WTC11 (cell line): ENCODE data around the gene EFHC2. TPM values are rescaled to one million over a fixed set of nuclear protein-coding genes. Genes with fewer than 3 reads are reported as not detected.
A peak's percentile ranks its signal among the peaks of the same experiment; 100 is the strongest.

Experiments
- ATAC-seq: fragments of 200-7000 bp; cut with Tn5 transposase; 2 replicates; pipeline ENCODE4 v1.10.0; 2021; ENCODE audit warnings: mild to moderate bottlenecking, moderate library complexity
- Bru-seq: library from RNA; stranded (reverse); fragments of 400-500 nt; gene quantifications from one replicate; lab custom pipeline; 2021; lab: Mats Ljungman, UMichigan
- CTCF ChIA-PET: fragments of 300-600 bp; sonication (Branson Sonifier 250); formaldehyde crosslinking; loops from one replicate; lab custom pipeline; 2021; ENCODE audit warnings: antibody characterized with exemption; lab: Charles Lee
- POLR2A ChIA-PET: fragments of 350-600 bp; sonication (Branson Sonifier 250); formaldehyde crosslinking; loops from one replicate; lab custom pipeline; 2021; ENCODE audit warnings: antibody characterized with exemption; lab: Charles Lee
- DNase-seq: peaks from one replicate; pipeline ENCODE4 v3.0.0; 2021; ENCODE audit warnings: low spot score
- H3K27ac Mint-ChIP-seq: 2 replicates; pipeline ENCODE4 v1.8.0; 2021; ENCODE audit warnings: mixed read lengths
- H3K27me3 Mint-ChIP-seq: 2 replicates; pipeline ENCODE4 v1.8.0; 2021; ENCODE audit warnings: low read depth, mild to moderate bottlenecking, moderate library complexity, mixed read lengths
- H3K36me3 Mint-ChIP-seq: 2 replicates; pipeline ENCODE4 v1.8.0; 2021; ENCODE audit warnings: mixed read lengths
- H3K4me1 Mint-ChIP-seq: 2 replicates; pipeline ENCODE4 v1.8.0; 2022; ENCODE audit warnings: mixed read lengths
- H3K4me3 Mint-ChIP-seq: 2 replicates; pipeline ENCODE4 v1.8.0; 2021; ENCODE audit warnings: mild to moderate bottlenecking, moderate library complexity, mixed read lengths
- H3K9me3 Mint-ChIP-seq: 2 replicates; pipeline ENCODE4 v1.8.0; 2021; ENCODE audit warnings: mixed read lengths
- ATF3 ChIP-seq: sonication (generic); formaldehyde crosslinking; conservative IDR thresholded peaks from 2 replicates; pipeline ENCODE4 v1.8.1; 2022; ENCODE audit warnings: mild to moderate bottlenecking, missing genetic modification reagents
- CBFB ChIP-seq: sonication (generic); formaldehyde crosslinking; IDR thresholded peaks from 2 replicates; pipeline ENCODE4 v1.8.1; 2022; ENCODE audit warnings: mild to moderate bottlenecking, low read depth, missing genetic modification reagents
- CREB1 ChIP-seq: sonication (generic); formaldehyde crosslinking; IDR thresholded peaks from 2 replicates; pipeline ENCODE4 v1.8.0; 2023; ENCODE audit warnings: mild to moderate bottlenecking, missing genetic modification reagents
- E2F1 ChIP-seq: sonication (generic); formaldehyde crosslinking; IDR thresholded peaks from 2 replicates; pipeline ENCODE4 v1.8.0; 2022; ENCODE audit warnings: mild to moderate bottlenecking, missing genetic modification reagents
- ETV6 ChIP-seq: sonication (generic); formaldehyde crosslinking; IDR thresholded peaks from 2 replicates; pipeline ENCODE4 v1.8.1; 2022; ENCODE audit warnings: mild to moderate bottlenecking, missing genetic modification reagents
- FOXJ3 ChIP-seq: sonication (generic); formaldehyde crosslinking; IDR thresholded peaks from 2 replicates; pipeline ENCODE4 v1.9.0; 2021; ENCODE audit warnings: missing genetic modification reagents, mild to moderate bottlenecking, borderline replicate concordance
- FOXK1 ChIP-seq: sonication (generic); formaldehyde crosslinking; IDR thresholded peaks from 2 replicates; pipeline ENCODE4 v1.8.0; 2022; ENCODE audit warnings: mild to moderate bottlenecking, moderate library complexity, missing genetic modification reagents
- JUN ChIP-seq: sonication (generic); formaldehyde crosslinking; IDR thresholded peaks from 2 replicates; pipeline ENCODE4 v1.8.0; 2023; ENCODE audit warnings: mild to moderate bottlenecking, missing genetic modification reagents
- MXD4 ChIP-seq: fragments of 250-450 bp; sonication (Bioruptor Pico); IDR thresholded peaks from 2 replicates; pipeline ENCODE4 v1.8.0; 2021; ENCODE audit warnings: mild to moderate bottlenecking, moderate library complexity, borderline replicate concordance
- MYBL2 ChIP-seq: sonication (generic); formaldehyde crosslinking; IDR thresholded peaks from 2 replicates; pipeline ENCODE4 v1.8.1; 2023; ENCODE audit warnings: mild to moderate bottlenecking, moderate library complexity, missing genetic modification reagents
- NFE2L1 ChIP-seq: sonication (generic); formaldehyde crosslinking; IDR thresholded peaks from 2 replicates; pipeline ENCODE4 v1.8.1; 2023; ENCODE audit warnings: missing genetic modification reagents
- NR2C2 ChIP-seq: sonication (generic); formaldehyde crosslinking; IDR thresholded peaks from 2 replicates; pipeline ENCODE4 v1.8.0; 2022; ENCODE audit warnings: mild to moderate bottlenecking, missing genetic modification reagents
- NR3C1 ChIP-seq: sonication (generic); formaldehyde crosslinking; conservative IDR thresholded peaks from 2 replicates; pipeline ENCODE4 v1.8.1; 2023; ENCODE audit warnings: low read depth, mild to moderate bottlenecking, missing genetic modification reagents
- OVOL2 ChIP-seq: fragments of 250-450 bp; sonication (Bioruptor Pico); IDR thresholded peaks from 2 replicates; pipeline ENCODE4 v1.9.0; 2021; ENCODE audit warnings: mild to moderate bottlenecking, borderline replicate concordance
- RELA ChIP-seq: sonication (generic); formaldehyde crosslinking; IDR thresholded peaks from 2 replicates; pipeline ENCODE4 v1.8.1; 2022; ENCODE audit warnings: missing genetic modification reagents, mild to moderate bottlenecking, borderline replicate concordance
- SMAD3 ChIP-seq: sonication (generic); formaldehyde crosslinking; IDR thresholded peaks from 2 replicates; pipeline ENCODE4 v1.8.0; 2022; ENCODE audit warnings: missing genetic modification reagents, mild to moderate bottlenecking, borderline replicate concordance
- ZNF138 ChIP-seq: sonication (generic); formaldehyde crosslinking; conservative IDR thresholded peaks from 2 replicates; pipeline ENCODE4 v1.8.1; 2022; ENCODE audit warnings: mild to moderate bottlenecking, moderate library complexity, missing genetic modification reagents
- ZNF396 ChIP-seq: fragments of 250-450 bp; sonication (Bioruptor Pico); IDR thresholded peaks from 2 replicates; pipeline ENCODE4 v1.8.0; 2021; ENCODE audit warnings: mild to moderate bottlenecking, moderate library complexity, borderline replicate concordance
- long read RNA-seq, 3 experiments: library from RNA in 1 of 3; library from capped mRNA in 1 of 3; library from polyadenylated mRNA in 1 of 3; unstranded in 2 of 3; stranded (forward) in 1 of 3; transcript quantifications; one replicate each; pipeline ENCODE4 v2.0.0, GENCODE V29; 2021
- total RNA-seq: library from RNA; stranded (reverse); gene quantifications from 3 replicates; pipeline ENCODE4 v1.2.3, GENCODE V29; 2021
- TF ChIP-seq, protein P1 (sequence below): sonication (generic); formaldehyde crosslinking; IDR thresholded peaks from 2 replicates; pipeline ENCODE4 v1.8.1; 2023; ENCODE audit warnings: mild to moderate bottlenecking, missing genetic modification reagents
- TF ChIP-seq, protein P2 (sequence below): sonication (generic); formaldehyde crosslinking; conservative IDR thresholded peaks from 2 replicates; pipeline ENCODE4 v1.8.1; 2023; ENCODE audit warnings: mild to moderate bottlenecking, low read depth, missing genetic modification reagents, moderate library complexity
- TF ChIP-seq, protein P3 (sequence below): fragments of 250-450 bp; sonication (Bioruptor Pico); IDR thresholded peaks from 2 replicates; pipeline ENCODE4 v1.9.0; 2021; ENCODE audit warnings: mild to moderate bottlenecking

Gene EFHC2, protein sequence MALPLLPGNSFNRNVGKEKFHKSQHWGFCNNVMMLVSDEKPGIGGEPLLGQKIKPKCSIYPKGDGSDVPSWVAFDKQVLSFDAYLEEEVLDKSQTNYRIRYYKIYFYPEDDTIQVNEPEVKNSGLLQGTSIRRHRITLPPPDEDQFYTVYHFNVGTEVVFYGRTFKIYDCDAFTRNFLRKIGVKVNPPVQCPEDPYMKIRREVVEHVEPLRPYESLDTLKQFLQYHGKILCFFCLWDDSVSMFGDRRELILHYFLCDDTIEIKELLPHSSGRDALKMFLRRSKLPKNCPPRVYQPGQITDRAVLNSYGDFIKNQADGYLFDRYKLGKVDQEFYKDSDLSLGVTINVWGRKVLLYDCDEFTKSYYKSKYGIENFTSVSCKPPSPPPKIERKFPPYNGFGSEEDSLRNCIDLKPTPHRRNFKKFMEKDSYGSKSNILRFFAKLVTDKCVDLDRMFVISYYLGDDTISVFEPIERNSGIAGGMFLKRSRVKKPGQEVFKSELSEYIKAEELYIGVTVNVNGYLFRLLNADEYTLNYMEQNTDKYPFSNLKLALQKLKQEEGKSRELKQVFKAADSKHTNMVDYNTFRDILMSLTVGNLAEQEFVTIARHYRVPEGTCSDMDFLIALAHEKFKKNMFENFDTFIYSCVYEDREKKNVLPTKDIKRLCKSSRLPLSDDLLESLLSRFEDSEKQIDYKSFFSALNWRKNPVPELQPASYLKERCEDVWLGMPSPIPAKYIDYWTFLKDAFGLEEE
- 2.1 to 2.8 TPM (median 2.7 TPM) in 3 replicates for total RNA-seq
- percentile 35 among the genes with signal in this experiment for Bru-seq, nascent RNA
- long read RNA-seq, experiment 1, transcript EFHC2-202 (15 exons, 2,464 nt) = major isoform, 6 of 18 reads
- long read RNA-seq, experiment 1, partial matches to known transcripts = 5 of 18 reads
- long read RNA-seq, experiment 1, other reads (novel, unspliced or antisense) = 7 of 18 reads
- long read RNA-seq, experiment 2, partial matches to known transcripts = 1 of 2 reads
- long read RNA-seq, experiment 2, other reads (novel, unspliced or antisense) = 0 of 2 reads
- long read RNA-seq, experiment 3, partial matches to known transcripts = 0 of 3 reads
- long read RNA-seq, experiment 3, other reads (novel, unspliced or antisense) = 1 of 3 reads

DNA sequence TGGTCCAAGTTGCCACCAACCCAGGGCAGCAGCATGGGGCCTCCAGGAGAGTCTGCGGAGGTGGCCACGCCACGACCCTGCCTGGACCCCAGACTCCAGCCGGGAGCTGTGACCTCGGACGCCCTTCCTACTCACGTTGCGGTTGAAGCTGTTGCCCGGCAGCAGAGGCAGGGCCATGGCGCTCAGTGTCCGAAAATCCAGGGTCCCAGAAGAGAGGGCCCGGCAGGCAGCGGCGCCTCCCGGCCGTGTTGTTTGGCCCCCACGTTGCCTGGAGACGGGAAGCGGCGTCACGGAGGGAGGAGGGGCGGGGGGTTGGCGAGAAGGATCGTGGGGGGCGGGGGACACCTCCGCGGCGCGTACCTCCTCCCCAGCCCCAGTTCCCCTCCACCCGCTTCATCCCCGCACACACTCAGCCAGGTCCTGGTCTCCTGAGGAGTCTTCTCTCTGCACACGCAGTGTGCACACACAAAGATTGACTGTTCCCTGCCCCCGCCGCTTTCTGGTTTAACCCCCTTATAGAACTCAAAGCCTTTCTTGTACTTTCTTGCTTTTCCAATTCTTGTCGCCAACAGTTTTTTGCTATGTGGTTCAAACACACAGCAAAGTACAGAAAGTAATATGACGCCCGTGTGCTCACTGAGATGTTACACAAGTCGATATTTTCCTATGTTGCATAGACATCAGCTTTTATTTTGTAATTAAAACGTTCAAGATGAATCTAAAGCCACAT is at the start of gene EFHC2:
TSS of gene EFHC2 (minus strand) at position 261 of the 730 bp plus-strand sequence. CDS start at position 177, 84 bp downstream.
- TF ChIP-seq OVOL2 (CRISPR knock-in tag) = no peak
- TF ChIP-seq CREB1 (CRISPR knock-in tag) = no peak
- TF ChIP-seq SMAD3 (CRISPR knock-in tag) = no peak
- no peak for TF ChIP-seq FOXK1 (CRISPR knock-in tag)
- Mint-ChIP-seq H3K27me3 (no peaks in the 10 kb centered on the region), H3K36me3 (no peaks in the 10 kb centered on the region), H3K27ac (peak within 1 kb of the TSS; percentile 60; the same call in 1 of the 2 replicates), H3K9me3 (no peaks in the 10 kb centered on the region), H3K4me3 (peak within 1 kb of the TSS; percentile 66), H3K4me1 (peaks cover 25% of the 10 kb centered on the region)
- ChIA-PET POLR2A (no interaction called here), CTCF (interaction anchor here (0.6 kb wide), 2 partner anchors 61 to 109 kb away, joined by 3 read pairs; no protein-coding TSS in a partner anchor)
- peak; percentile 47 for DNase-seq
- peak; percentile 71 for ATAC-seq

- CTCF ChIA-PET = interaction anchor here (0.5 kb wide), 1 partner anchor 304 kb away, joined by 7 read pairs; no protein-coding TSS in a partner anchor
- H3K36me3 Mint-ChIP-seq = no peaks in the 10 kb centered on the region
- H3K27me3 Mint-ChIP-seq = no peaks in the 10 kb centered on the region
- H3K4me1 Mint-ChIP-seq = no peaks in the 10 kb centered on the region
- no peak overlapping the region for H3K27ac Mint-ChIP-seq
- H3K4me3 Mint-ChIP-seq = no peak overlapping the region
- no peak for TF ChIP-seq ZNF138
- no peak for TF ChIP-seq FOXJ3 (CRISPR knock-in tag)
- TF ChIP-seq ZNF396 = no peak
- TF ChIP-seq NFE2L1 (CRISPR knock-in tag) = no peak
- TF ChIP-seq NR3C1 (CRISPR knock-in tag) = no peak
- TF ChIP-seq, protein P1, sequence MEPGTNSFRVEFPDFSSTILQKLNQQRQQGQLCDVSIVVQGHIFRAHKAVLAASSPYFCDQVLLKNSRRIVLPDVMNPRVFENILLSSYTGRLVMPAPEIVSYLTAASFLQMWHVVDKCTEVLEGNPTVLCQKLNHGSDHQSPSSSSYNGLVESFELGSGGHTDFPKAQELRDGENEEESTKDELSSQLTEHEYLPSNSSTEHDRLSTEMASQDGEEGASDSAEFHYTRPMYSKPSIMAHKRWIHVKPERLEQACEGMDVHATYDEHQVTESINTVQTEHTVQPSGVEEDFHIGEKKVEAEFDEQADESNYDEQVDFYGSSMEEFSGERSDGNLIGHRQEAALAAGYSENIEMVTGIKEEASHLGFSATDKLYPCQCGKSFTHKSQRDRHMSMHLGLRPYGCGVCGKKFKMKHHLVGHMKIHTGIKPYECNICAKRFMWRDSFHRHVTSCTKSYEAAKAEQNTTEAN (CRISPR knock-in tag) = no peak
- TF ChIP-seq FOXK1 (CRISPR knock-in tag) = no peak
- TF ChIP-seq, protein P2, sequence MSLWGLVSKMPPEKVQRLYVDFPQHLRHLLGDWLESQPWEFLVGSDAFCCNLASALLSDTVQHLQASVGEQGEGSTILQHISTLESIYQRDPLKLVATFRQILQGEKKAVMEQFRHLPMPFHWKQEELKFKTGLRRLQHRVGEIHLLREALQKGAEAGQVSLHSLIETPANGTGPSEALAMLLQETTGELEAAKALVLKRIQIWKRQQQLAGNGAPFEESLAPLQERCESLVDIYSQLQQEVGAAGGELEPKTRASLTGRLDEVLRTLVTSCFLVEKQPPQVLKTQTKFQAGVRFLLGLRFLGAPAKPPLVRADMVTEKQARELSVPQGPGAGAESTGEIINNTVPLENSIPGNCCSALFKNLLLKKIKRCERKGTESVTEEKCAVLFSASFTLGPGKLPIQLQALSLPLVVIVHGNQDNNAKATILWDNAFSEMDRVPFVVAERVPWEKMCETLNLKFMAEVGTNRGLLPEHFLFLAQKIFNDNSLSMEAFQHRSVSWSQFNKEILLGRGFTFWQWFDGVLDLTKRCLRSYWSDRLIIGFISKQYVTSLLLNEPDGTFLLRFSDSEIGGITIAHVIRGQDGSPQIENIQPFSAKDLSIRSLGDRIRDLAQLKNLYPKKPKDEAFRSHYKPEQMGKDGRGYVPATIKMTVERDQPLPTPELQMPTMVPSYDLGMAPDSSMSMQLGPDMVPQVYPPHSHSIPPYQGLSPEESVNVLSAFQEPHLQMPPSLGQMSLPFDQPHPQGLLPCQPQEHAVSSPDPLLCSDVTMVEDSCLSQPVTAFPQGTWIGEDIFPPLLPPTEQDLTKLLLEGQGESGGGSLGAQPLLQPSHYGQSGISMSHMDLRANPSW (CRISPR knock-in tag) = no peak
- no peak for TF ChIP-seq MXD4 (CRISPR knock-in tag)
- POLR2A ChIA-PET = no interaction called here
- ATAC-seq (no peak), DNase-seq (no peak)
- no peaks in the 10 kb centered on the region for H3K9me3 Mint-ChIP-seq
These were observed 49.3 kb upstream of the EFHC2 start for GRCh38 chrX:44392767-44393166.

- Mint-ChIP-seq H3K4me1 (no peaks in the 10 kb centered on the region), H3K36me3 (no peaks in the 10 kb centered on the region), H3K27me3 (no peaks in the 10 kb centered on the region), H3K9me3 (no peaks in the 10 kb centered on the region), H3K27ac (no peak overlapping the region), H3K4me3 (no peak overlapping the region)
- ChIA-PET POLR2A (no interaction called here), CTCF (no interaction called here)
- ATAC-seq (no peak), DNase-seq (no peak)
- TF ChIP-seq CBFB = no peak
- TF ChIP-seq JUN (CRISPR knock-in tag) = no peak
- TF ChIP-seq ETV6 (CRISPR knock-in tag) = no peak
- no peak for TF ChIP-seq E2F1 (CRISPR knock-in tag)
- no peak for TF ChIP-seq RELA
- no peak for TF ChIP-seq SMAD3 (CRISPR knock-in tag)
- no peak for TF ChIP-seq MYBL2
- TF ChIP-seq, protein P3, sequence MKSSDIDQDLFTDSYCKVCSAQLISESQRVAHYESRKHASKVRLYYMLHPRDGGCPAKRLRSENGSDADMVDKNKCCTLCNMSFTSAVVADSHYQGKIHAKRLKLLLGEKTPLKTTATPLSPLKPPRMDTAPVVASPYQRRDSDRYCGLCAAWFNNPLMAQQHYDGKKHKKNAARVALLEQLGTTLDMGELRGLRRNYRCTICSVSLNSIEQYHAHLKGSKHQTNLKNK (CRISPR knock-in tag) = no peak
- no peak for TF ChIP-seq ATF3 (CRISPR knock-in tag)
- TF ChIP-seq NR2C2 = no peak
These were observed 41.3 kb upstream of the EFHC2 start for GRCh38 chrX:44384688-44385338.
